HepG2 (cell line): ENCODE measurements around the gene ARTN. TPM values are rescaled to one million over a fixed set of nuclear protein-coding genes. Genes with fewer than 3 reads are reported as not detected.

Source experiments
- HOXA5 ChIP-seq: sonication (generic); formaldehyde crosslinking; IDR thresholded peaks from 2 replicates; pipeline ENCODE4 v1.4.0; 2020; ENCODE audit warnings: missing genetic modification reagents
- IKZF1 ChIP-seq: fragments of 450-650 bp; IDR thresholded peaks from 2 replicates; pipeline ENCODE4 v1.7.1; 2016
- IRF2 ChIP-seq: IDR thresholded peaks from 2 replicates; pipeline ENCODE4 v1.6.1; 2018; ENCODE audit warnings: missing genetic modification reagents, missing compliant biosample characterization
- NFKB2 ChIP-seq: sonication (generic); formaldehyde crosslinking; IDR thresholded peaks from 2 replicates; pipeline ENCODE4 v1.4.0; 2020; ENCODE audit warnings: missing genetic modification reagents, borderline replicate concordance
- PAF1 ChIP-seq: IDR thresholded peaks from 2 replicates; pipeline ENCODE4 v1.6.1; 2016; ENCODE audit warnings: missing genetic modification reagents, missing compliant biosample characterization
- RFX5 ChIP-seq: IDR thresholded peaks from 2 replicates; pipeline ENCODE4 v1.6.1; 2011; ENCODE audit warnings: low read depth, low read length, improper control_type of control experiment
- SMAD9 ChIP-seq: sonication (generic); formaldehyde crosslinking; IDR thresholded peaks from 2 replicates; pipeline ENCODE4 v1.5.1; 2020; ENCODE audit warnings: mild to moderate bottlenecking, missing genetic modification reagents
- YY1 ChIP-seq: IDR thresholded peaks from 2 replicates; pipeline ENCODE4 v1.6.1; 2011; ENCODE audit warnings: low read length, low read depth, moderate library complexity, mild to moderate bottlenecking; ENCODE audit not compliant: insufficient read depth, insufficient replicate concordance
- ZFY ChIP-seq: sonication (generic); formaldehyde crosslinking; IDR thresholded peaks from 2 replicates; pipeline ENCODE4 v1.4.0; 2020; ENCODE audit warnings: missing genetic modification reagents
- ZNF567 ChIP-seq: sonication (generic); formaldehyde crosslinking; IDR thresholded peaks from 2 replicates; pipeline ENCODE4 v1.8.1; 2023; ENCODE audit warnings: mild to moderate bottlenecking, missing genetic modification reagents, borderline replicate concordance
- ZNF619 ChIP-seq: sonication (generic); formaldehyde crosslinking; IDR thresholded peaks from 2 replicates; pipeline ENCODE4 v1.4.0; 2020; ENCODE audit warnings: mild to moderate bottlenecking, missing genetic modification reagents
- ZNF761 ChIP-seq: sonication (generic); formaldehyde crosslinking; conservative IDR thresholded peaks from 2 replicates; pipeline ENCODE4 v1.4.0; 2020; ENCODE audit warnings: mild to moderate bottlenecking, missing genetic modification reagents
- ZNF891 ChIP-seq: sonication (generic); formaldehyde crosslinking; IDR thresholded peaks from 2 replicates; pipeline ENCODE4 v1.5.0; 2020; ENCODE audit warnings: mild to moderate bottlenecking, missing genetic modification reagents
- polyA plus RNA-seq, 8 experiments: library from polyadenylated mRNA; depleted of rRNA in 3 of 8; stranded (reverse) in 7 of 8; unstranded in 1 of 8; fragments of >200 nt; fragmentation: Illumina TruSeq in 4 of 8; extraction: Trizol in 4 of 8; gene quantifications; 2 replicates each; pipeline versions ENCODE4 v1.2.1 to v1.2.3, GENCODE V29; 2011 to 2016; ENCODE audit warnings: low read depth in 4 of 8, missing spikeins in 1 of 8, mixed read lengths in 1 of 8; ENCODE audit not compliant: insufficient read depth in 1 of 8
- total RNA-seq, 5 experiments: library from RNA; depleted of rRNA; stranded (reverse); fragments of >200 nt; fragmentation: Illumina TruSeq; extraction: Trizol; gene quantifications; 2 replicates each; pipeline ENCODE4 v1.2.3, GENCODE V29; 2016; ENCODE audit warnings: low read depth in 1 of 5
- TF ChIP-seq, protein P1 (sequence below): sonication (generic); formaldehyde crosslinking; IDR thresholded peaks from 2 replicates; pipeline ENCODE4 v1.4.0; 2020; ENCODE audit warnings: missing genetic modification reagents, borderline replicate concordance
- TF ChIP-seq, protein P2 (sequence below): sonication (generic); formaldehyde crosslinking; IDR thresholded peaks from 2 replicates; pipeline ENCODE4 v1.5.1; 2020; ENCODE audit warnings: missing genetic modification reagents, mild to moderate bottlenecking, borderline replicate concordance
- TF ChIP-seq, protein P3 (sequence below): sonication (generic); formaldehyde crosslinking; IDR thresholded peaks from 2 replicates; pipeline ENCODE4 v1.5.1; 2020; ENCODE audit warnings: mild to moderate bottlenecking, missing genetic modification reagents, borderline replicate concordance
- TF ChIP-seq, protein P4 (sequence below): sonication (generic); formaldehyde crosslinking; IDR thresholded peaks from 2 replicates; pipeline ENCODE4 v1.5.1; 2020; ENCODE audit warnings: missing genetic modification reagents, mild to moderate bottlenecking, borderline replicate concordance

ARTN gene
- total and polyA plus RNA-seq, 2 of the 13 experiments (the other 11 are each of a cell fraction or from before 2014, with no cell fraction given): 0.11 to 0.62 TPM

DNA sequence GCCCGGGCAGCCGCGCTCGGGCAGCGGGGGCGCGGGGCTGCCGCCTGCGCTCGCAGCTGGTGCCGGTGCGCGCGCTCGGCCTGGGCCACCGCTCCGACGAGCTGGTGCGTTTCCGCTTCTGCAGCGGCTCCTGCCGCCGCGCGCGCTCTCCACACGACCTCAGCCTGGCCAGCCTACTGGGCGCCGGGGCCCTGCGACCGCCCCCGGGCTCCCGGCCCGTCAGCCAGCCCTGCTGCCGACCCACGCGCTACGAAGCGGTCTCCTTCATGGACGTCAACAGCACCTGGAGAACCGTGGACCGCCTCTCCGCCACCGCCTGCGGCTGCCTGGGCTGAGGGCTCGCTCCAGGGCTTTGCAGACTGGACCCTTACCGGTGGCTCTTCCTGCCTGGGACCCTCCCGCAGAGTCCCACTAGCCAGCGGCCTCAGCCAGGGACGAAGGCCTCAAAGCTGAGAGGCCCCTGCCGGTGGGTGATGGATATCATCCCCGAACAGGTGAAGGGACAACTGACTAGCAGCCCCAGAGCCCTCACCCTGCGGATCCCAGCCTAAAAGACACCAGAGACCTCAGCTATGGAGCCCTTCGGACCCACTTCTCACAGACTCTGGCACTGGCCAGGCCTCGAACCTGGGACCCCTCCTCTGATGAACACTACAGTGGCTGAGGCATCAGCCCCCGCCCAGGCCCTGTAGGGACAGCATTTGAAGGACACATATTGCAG lies 3.0 kb downstream of the ARTN start (continued):
- TF ChIP-seq, protein P1, sequence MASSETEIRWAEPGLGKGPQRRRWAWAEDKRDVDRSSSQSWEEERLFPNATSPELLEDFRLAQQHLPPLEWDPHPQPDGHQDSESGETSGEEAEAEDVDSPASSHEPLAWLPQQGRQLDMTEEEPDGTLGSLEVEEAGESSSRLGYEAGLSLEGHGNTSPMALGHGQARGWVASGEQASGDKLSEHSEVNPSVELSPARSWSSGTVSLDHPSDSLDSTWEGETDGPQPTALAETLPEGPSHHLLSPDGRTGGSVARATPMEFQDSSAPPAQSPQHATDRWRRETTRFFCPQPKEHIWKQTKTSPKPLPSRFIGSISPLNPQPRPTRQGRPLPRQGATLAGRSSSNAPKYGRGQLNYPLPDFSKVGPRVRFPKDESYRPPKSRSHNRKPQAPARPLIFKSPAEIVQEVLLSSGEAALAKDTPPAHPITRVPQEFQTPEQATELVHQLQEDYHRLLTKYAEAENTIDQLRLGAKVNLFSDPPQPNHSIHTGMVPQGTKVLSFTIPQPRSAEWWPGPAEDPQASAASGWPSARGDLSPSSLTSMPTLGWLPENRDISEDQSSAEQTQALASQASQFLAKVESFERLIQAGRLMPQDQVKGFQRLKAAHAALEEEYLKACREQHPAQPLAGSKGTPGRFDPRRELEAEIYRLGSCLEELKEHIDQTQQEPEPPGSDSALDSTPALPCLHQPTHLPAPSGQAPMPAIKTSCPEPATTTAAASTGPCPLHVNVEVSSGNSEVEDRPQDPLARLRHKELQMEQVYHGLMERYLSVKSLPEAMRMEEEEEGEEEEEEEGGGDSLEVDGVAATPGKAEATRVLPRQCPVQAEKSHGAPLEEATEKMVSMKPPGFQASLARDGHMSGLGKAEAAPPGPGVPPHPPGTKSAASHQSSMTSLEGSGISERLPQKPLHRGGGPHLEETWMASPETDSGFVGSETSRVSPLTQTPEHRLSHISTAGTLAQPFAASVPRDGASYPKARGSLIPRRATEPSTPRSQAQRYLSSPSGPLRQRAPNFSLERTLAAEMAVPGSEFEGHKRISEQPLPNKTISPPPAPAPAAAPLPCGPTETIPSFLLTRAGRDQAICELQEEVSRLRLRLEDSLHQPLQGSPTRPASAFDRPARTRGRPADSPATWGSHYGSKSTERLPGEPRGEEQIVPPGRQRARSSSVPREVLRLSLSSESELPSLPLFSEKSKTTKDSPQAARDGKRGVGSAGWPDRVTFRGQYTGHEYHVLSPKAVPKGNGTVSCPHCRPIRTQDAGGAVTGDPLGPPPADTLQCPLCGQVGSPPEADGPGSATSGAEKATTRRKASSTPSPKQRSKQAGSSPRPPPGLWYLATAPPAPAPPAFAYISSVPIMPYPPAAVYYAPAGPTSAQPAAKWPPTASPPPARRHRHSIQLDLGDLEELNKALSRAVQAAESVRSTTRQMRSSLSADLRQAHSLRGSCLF: no peak
- TF ChIP-seq RFX5 (no peak), ZFY (peak; percentile 83), HOXA5 (CRISPR knock-in tag) (0 out of 2 replicates have a peak, but pooled peaks have one; percentile 19), PAF1 (CRISPR knock-in tag) (no peak), YY1 (peak; percentile 3), SMAD9 (CRISPR knock-in tag) (no peak), NFKB2 (peak; percentile 66; the same call in 1 of the 2 replicates), ZNF619 (CRISPR knock-in tag) (0 out of 2 replicates have a peak, but pooled peaks have one; percentile 41), ZNF891 (CRISPR knock-in tag) (peak; percentile 85), ZNF567 (0 out of 2 replicates have a peak, but pooled peaks have one; percentile 52), IRF2 (CRISPR knock-in tag) (0 out of 2 replicates have a peak, but pooled peaks have one; percentile 26), IKZF1 (no peak), ZNF761 (CRISPR knock-in tag) (no peak)
- TF ChIP-seq, protein P2, sequence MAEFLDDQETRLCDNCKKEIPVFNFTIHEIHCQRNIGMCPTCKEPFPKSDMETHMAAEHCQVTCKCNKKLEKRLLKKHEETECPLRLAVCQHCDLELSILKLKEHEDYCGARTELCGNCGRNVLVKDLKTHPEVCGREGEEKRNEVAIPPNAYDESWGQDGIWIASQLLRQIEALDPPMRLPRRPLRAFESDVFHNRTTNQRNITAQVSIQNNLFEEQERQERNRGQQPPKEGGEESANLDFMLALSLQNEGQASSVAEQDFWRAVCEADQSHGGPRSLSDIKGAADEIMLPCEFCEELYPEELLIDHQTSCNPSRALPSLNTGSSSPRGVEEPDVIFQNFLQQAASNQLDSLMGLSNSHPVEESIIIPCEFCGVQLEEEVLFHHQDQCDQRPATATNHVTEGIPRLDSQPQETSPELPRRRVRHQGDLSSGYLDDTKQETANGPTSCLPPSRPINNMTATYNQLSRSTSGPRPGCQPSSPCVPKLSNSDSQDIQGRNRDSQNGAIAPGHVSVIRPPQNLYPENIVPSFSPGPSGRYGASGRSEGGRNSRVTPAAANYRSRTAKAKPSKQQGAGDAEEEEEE (CRISPR knock-in tag): no peak
- TF ChIP-seq, protein P3, sequence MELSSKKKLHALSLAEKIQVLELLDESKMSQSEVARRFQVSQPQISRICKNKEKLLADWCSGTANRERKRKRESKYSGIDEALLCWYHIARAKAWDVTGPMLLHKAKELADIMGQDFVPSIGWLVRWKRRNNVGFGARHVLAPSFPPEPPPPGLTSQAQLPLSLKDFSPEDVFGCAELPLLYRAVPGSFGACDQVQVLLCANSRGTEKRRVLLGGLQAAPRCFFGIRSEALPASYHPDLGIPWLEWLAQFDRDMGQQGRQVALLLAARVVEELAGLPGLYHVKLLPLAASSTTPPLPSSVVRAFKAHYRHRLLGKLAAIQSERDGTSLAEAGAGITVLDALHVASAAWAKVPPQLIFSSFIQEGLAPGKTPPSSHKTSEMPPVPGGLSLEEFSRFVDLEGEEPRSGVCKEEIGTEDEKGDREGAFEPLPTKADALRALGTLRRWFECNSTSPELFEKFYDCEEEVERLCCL: 0 out of 2 replicates have a peak, but pooled peaks have one; percentile 39
- TF ChIP-seq, protein P4, sequence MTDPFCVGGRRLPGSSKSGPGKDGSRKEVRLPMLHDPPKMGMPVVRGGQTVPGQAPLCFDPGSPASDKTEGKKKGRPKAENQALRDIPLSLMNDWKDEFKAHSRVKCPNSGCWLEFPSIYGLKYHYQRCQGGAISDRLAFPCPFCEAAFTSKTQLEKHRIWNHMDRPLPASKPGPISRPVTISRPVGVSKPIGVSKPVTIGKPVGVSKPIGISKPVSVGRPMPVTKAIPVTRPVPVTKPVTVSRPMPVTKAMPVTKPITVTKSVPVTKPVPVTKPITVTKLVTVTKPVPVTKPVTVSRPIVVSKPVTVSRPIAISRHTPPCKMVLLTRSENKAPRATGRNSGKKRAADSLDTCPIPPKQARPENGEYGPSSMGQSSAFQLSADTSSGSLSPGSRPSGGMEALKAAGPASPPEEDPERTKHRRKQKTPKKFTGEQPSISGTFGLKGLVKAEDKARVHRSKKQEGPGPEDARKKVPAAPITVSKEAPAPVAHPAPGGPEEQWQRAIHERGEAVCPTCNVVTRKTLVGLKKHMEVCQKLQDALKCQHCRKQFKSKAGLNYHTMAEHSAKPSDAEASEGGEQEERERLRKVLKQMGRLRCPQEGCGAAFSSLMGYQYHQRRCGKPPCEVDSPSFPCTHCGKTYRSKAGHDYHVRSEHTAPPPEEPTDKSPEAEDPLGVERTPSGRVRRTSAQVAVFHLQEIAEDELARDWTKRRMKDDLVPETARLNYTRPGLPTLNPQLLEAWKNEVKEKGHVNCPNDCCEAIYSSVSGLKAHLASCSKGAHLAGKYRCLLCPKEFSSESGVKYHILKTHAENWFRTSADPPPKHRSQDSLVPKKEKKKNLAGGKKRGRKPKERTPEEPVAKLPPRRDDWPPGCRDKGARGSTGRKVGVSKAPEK (CRISPR knock-in tag): no peak
